ENCODE results near the gene MAP1LC3A. TPM values are rescaled to one million over a fixed set of nuclear protein-coding genes. Genes with fewer than 3 reads are reported as not detected.
A peak's percentile ranks its signal among the peaks of the same experiment; 100 is the strongest.

The MAP1LC3A gene
- total RNA-seq, 6 experiments from 2014 or later: 14.4 to 39.6 (median 26.3) TPM

GRCh38 chr20:34535301-34535840, 23.1 kb upstream of the MAP1LC3A start:
- intact Hi-C loops (cut with DNase I): loop anchor here in 1 of 2 donors (10.0 kb wide), 1 partner anchor 169 kb away; the partner anchor contains the start of gene TP53INP2
- H3K27me3 ChIP-seq: no peaks in the 10 kb centered on the region
- H3K4me1 ChIP-seq: peaks cover 0 to 10% (median 2%) of the 10 kb centered on the region in 4 donors
- H3K9me3 ChIP-seq: no peaks in the 10 kb centered on the region
- no peak overlapping the region for H3K4me3 ChIP-seq
- peak in 1 of 3 donors; percentile 30 for DNase-seq
- peaks cover 0 to 48% (median 13%) of the 10 kb centered on the region in 4 donors for H3K36me3 ChIP-seq
- H3K27ac ChIP-seq: no peak overlapping the region
- TF ChIP-seq POLR2A (IDR thresholded peaks at IDR 0.05) (no peak), CTCF (IDR thresholded peaks at IDR 0.05) (no peak)
- 88% methylated on average over 15 of the region's 15 CpGs for WGBS (ENCODE audit: insufficient coverage, low coverage, low lambda C conversion rate, missing lambda C conversion rate)
- ATAC-seq: no peak

DNA sequence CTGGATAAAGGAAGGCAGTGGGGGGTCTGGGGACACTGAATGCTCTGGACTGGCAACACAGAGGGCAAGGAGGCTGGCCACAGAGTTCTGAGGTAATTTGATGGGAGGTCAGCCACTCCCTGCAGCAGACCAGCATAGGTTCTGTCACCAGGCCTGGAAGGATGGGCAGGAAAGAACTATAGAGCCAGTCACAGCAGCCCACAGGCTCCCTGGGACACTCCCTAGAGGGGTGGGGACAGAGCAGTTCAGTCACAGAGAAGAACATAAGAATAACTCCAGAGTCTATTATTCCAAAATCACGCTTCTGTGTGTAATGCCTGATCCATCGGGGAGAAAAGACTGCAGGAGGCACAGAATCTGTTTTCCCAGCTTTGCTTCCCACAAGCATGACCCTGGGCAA, 22.7 kb upstream of the MAP1LC3A start:
- ATAC-seq (no peak), DNase-seq (peak in 1 of 3 donors; percentile 14)
- Histone ChIP-seq H3K4me1 (peaks cover 0 to 10% (median 2%) of the 10 kb centered on the region in 4 donors), H3K27ac (no peak overlapping the region), H3K4me3 (no peak overlapping the region), H3K27me3 (no peaks in the 10 kb centered on the region), H3K36me3 (peaks cover 0 to 50% (median 16%) of the 10 kb centered on the region in 4 donors), H3K9me3 (no peaks in the 10 kb centered on the region)
- intact Hi-C loops (cut with DNase I): loop anchor here in 1 of 2 donors (10.0 kb wide), 1 partner anchor 169 kb away; the partner anchor contains the start of gene TP53INP2
- no peak for TF ChIP-seq CTCF (IDR thresholded peaks at IDR 0.05)
- no peak for TF ChIP-seq POLR2A (IDR thresholded peaks at IDR 0.05)
- WGBS (ENCODE audit: insufficient coverage, low coverage, low lambda C conversion rate, missing lambda C conversion rate): no CpG with 5 or more reads among the region's 2 CpGs

GRCh38 chr20:34536798-34537394, 21.6 kb upstream of the MAP1LC3A start:
- DNase-seq: peak in 2 of 3 donors; percentile 59 to 69
- intact Hi-C loops (cut with DNase I): loop anchor here in 1 of 2 donors (10.0 kb wide), 1 partner anchor 168 kb away; the partner anchor contains the start of gene TP53INP2

GRCh38 chr20:34537651-34538050, 20.9 kb upstream of the MAP1LC3A start:
- peaks cover 0 to 10% (median 2%) of the 10 kb centered on the region in 4 donors for H3K4me1 ChIP-seq
- H3K36me3 ChIP-seq: peaks cover 0 to 57% (median 21%) of the 10 kb centered on the region in 4 donors
- no peak overlapping the region for H3K4me3 ChIP-seq
- H3K27ac ChIP-seq: no peak overlapping the region
- TF ChIP-seq CTCF (IDR thresholded peaks at IDR 0.05): no peak
- WGBS (ENCODE audit: insufficient coverage, low coverage, low lambda C conversion rate, missing lambda C conversion rate): 80% methylated on average over 4 of the region's 8 CpGs
- DNase-seq (peak in 1 of 3 donors; percentile 44), ATAC-seq (peak in 1 of 4 donors; percentile 9)
- no peaks in the 10 kb centered on the region for H3K27me3 ChIP-seq
- intact Hi-C loops (cut with DNase I): loop anchor here in 1 of 2 donors (10.0 kb wide), 1 partner anchor 167 kb away; the partner anchor contains the start of gene TP53INP2
- no peaks in the 10 kb centered on the region for H3K9me3 ChIP-seq

More at GRCh38 chr20:34536798-34537394, 21.6 kb upstream of the MAP1LC3A start:
- no peak overlapping the region for H3K27ac ChIP-seq
- H3K27me3 ChIP-seq: no peaks in the 10 kb centered on the region
- H3K36me3 ChIP-seq: peaks cover 0 to 57% (median 21%) of the 10 kb centered on the region in 4 donors
- no peaks in the 10 kb centered on the region for H3K9me3 ChIP-seq
- 36% methylated on average over 2 of the region's 10 CpGs for WGBS (ENCODE audit: insufficient coverage, low coverage, low lambda C conversion rate, missing lambda C conversion rate)
- no peak overlapping the region for H3K4me3 ChIP-seq
- peaks cover 0 to 10% (median 2%) of the 10 kb centered on the region in 4 donors for H3K4me1 ChIP-seq
- ATAC-seq: peak; percentile 44 to 61 (median 54)
- TF ChIP-seq POLR2A (IDR thresholded peaks at IDR 0.05) (no peak), CTCF (IDR thresholded peaks at IDR 0.05) (peak; percentile 19 to 52 (median 38))
